Ishikawa (cell line): ENCODE data around the gene NTSR2.

Source experiments
- CEBPB ChIP-seq: IDR thresholded peaks from 2 replicates; pipeline ENCODE4 v1.6.1; 2012
- CREB1 ChIP-seq: IDR thresholded peaks from 2 replicates; pipeline ENCODE4 v1.6.1; 2012; ENCODE audit warnings: low read depth
- EGR1 ChIP-seq: IDR thresholded peaks from 2 replicates; pipeline ENCODE4 v1.6.1; 2012
- EP300 ChIP-seq: IDR thresholded peaks from 2 replicates; pipeline ENCODE4 v1.6.1; 2012; ENCODE audit warnings: borderline replicate concordance
- FOXM1 ChIP-seq: IDR thresholded peaks from 2 replicates; pipeline ENCODE4 v1.6.1; 2012; ENCODE audit warnings: low read depth, borderline replicate concordance
- NFIC ChIP-seq: IDR thresholded peaks from 2 replicates; pipeline ENCODE4 v1.6.1; 2012
- RAD21 ChIP-seq: IDR thresholded peaks from 2 replicates; pipeline ENCODE4 v1.6.1; 2012; ENCODE audit warnings: low read depth
- REST ChIP-seq: IDR thresholded peaks from 2 replicates; pipeline ENCODE4 v1.6.1; 2012; ENCODE audit warnings: low read depth, mild to moderate bottlenecking
- TAF1 ChIP-seq: IDR thresholded peaks from 2 replicates; pipeline ENCODE4 v1.6.1; 2012; ENCODE audit warnings: low read depth, mild to moderate bottlenecking
- TCF12 ChIP-seq: IDR thresholded peaks from 2 replicates; pipeline ENCODE4 v1.6.1; 2012; ENCODE audit warnings: low read depth
- TEAD4 ChIP-seq: IDR thresholded peaks from 2 replicates; pipeline ENCODE4 v1.6.1; 2012
- YY1 ChIP-seq: IDR thresholded peaks from 2 replicates; pipeline ENCODE4 v1.6.1; 2012; ENCODE audit warnings: low read depth
- ZBTB7A ChIP-seq: IDR thresholded peaks from 2 replicates; pipeline ENCODE4 v1.6.1; 2012; ENCODE audit warnings: low read depth
- TF ChIP-seq, protein P1 (sequence below): IDR thresholded peaks from 2 replicates; pipeline ENCODE4 v1.6.1; 2012
- TF ChIP-seq, protein P2 (sequence below): IDR thresholded peaks from 2 replicates; pipeline ENCODE4 v1.6.1; 2012

NTSR2 gene, protein sequence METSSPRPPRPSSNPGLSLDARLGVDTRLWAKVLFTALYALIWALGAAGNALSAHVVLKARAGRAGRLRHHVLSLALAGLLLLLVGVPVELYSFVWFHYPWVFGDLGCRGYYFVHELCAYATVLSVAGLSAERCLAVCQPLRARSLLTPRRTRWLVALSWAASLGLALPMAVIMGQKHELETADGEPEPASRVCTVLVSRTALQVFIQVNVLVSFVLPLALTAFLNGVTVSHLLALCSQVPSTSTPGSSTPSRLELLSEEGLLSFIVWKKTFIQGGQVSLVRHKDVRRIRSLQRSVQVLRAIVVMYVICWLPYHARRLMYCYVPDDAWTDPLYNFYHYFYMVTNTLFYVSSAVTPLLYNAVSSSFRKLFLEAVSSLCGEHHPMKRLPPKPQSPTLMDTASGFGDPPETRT

DNA sequence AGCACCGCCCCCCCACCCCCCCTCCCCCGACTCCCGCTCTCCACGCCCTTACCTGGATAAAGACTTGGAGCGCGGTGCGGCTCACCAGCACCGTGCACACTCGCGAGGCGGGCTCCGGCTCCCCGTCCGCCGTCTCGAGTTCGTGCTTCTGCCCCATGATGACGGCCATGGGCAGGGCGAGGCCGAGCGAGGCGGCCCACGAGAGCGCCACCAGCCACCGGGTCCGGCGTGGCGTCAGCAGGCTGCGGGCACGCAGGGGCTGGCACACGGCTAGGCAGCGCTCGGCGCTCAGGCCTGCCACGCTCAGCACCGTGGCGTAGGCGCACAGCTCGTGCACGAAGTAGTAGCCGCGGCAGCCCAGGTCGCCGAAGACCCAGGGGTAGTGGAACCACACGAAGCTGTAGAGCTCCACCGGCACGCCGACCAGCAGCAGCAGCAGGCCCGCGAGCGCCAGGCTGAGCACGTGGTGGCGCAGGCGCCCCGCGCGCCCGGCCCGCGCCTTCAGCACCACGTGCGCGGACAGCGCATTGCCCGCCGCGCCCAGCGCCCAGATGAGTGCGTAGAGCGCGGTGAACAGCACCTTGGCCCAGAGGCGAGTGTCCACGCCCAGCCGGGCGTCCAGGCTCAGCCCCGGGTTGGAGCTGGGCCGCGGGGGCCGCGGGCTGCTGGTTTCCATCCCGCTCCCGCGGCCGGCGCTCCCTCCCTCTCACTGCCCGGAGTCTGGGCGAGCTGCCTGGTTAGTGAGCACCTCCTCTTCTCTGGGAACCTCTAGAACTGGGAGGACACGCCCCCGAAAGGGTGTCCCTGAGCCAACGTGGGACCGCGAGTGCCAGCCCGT is at the start of gene NTSR2:
Gene NTSR2, minus strand, starts transcription at position 742 of the 838 bp plus-strand sequence. Its CDS starts 66 bp downstream, at position 676.
- TF ChIP-seq YY1 (peak; percentile 45; the same call in 1 of the 2 replicates), REST (peak; percentile 96), NFIC (no peak), RAD21 (peak; percentile 29; the same call in 1 of the 2 replicates), ZBTB7A (no peak), TEAD4 (peak; percentile 56), EGR1 (peak; percentile 20; the same call in 1 of the 2 replicates), TCF12 (peak; percentile 48; the same call in 1 of the 2 replicates), CREB1 (no peak)
- TF ChIP-seq, protein P1, sequence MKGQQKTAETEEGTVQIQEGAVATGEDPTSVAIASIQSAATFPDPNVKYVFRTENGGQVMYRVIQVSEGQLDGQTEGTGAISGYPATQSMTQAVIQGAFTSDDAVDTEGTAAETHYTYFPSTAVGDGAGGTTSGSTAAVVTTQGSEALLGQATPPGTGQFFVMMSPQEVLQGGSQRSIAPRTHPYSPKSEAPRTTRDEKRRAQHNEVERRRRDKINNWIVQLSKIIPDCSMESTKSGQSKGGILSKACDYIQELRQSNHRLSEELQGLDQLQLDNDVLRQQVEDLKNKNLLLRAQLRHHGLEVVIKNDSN: peak; percentile 88
- TF ChIP-seq, protein P2, sequence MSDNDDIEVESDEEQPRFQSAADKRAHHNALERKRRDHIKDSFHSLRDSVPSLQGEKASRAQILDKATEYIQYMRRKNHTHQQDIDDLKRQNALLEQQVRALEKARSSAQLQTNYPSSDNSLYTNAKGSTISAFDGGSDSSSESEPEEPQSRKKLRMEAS: peak; percentile 99

GRCh38 chr2:11719230-11719977 is 49.4 kb upstream of the NTSR2 start:
- TF ChIP-seq TAF1 (no peak), YY1 (no peak), TEAD4 (no peak), EGR1 (no peak), RAD21 (no peak), EP300 (no peak), NFIC (no peak)

- TF ChIP-seq NFIC (no peak), CREB1 (no peak), TAF1 (no peak), TCF12 (no peak), RAD21 (no peak), REST (no peak), YY1 (no peak), EP300 (no peak), FOXM1 (no peak), EGR1 (no peak), ZBTB7A (no peak), TEAD4 (no peak), CEBPB (no peak)
- TF ChIP-seq, protein P1: no peak
- TF ChIP-seq, protein P2: no peak
These were observed 48.6 kb upstream of the NTSR2 start for GRCh38 chr2:11718606-11719005.

DNA sequence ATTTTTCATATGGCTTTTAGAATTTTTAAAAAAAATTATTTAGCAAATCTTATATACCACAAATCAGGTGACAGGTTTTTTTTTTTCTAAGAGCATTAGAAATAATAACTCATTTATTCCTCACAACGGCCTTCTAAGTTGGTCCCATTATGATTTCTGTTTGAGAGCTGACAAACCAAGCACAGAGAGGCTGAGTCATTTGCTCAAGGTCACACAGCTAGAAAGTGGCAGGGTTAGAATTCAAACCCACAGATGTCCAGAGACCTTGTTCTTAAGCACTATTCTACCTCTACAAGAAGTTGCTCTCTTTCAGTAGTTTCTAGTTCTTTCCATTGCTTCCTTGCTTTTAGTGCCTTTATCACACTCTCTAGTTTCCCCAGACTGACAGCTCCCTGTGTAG is 47.6 kb upstream of the NTSR2 start:
- TF ChIP-seq ZBTB7A (no peak), CEBPB (no peak), TAF1 (no peak), CREB1 (no peak), FOXM1 (no peak), REST (no peak), YY1 (no peak), TCF12 (no peak)
- TF ChIP-seq, protein P1: no peak
- TF ChIP-seq, protein P2: no peak
